Loucy (cell line): ENCODE measurements around the gene TFB1M.
"Not testable (repeated sequence)": the region's sequence is repeated elsewhere in the genome, so short reads cannot be mapped to it uniquely, and the experiment has no call there.

ENCODE experiments used
- H2AFZ ChIP-seq: fragments of 200-600 bp; sonication (generic); 2 replicates; pipeline ENCODE4 v1.6.0; 2016; ENCODE audit warnings: antibody characterized with exemption, mild to moderate bottlenecking, low read length, moderate library complexity
- H3F3A ChIP-seq: fragments of 200-600 bp; 2 replicates; pipeline ENCODE4 v1.6.0; 2016; ENCODE audit warnings: antibody characterized with exemption, low read depth, mild to moderate bottlenecking
- H3K27me3 ChIP-seq: fragments of 200-600 bp; sonication (generic); 2 replicates; pipeline ENCODE4 v1.6.1; 2014; ENCODE audit warnings: low read length, mild to moderate bottlenecking; ENCODE audit not compliant: insufficient read depth, poor library complexity, severe bottlenecking
- H3K36me3 ChIP-seq: fragments of 200-600 bp; sonication (generic); 2 replicates; pipeline ENCODE4 v1.6.1; 2016; ENCODE audit warnings: low read length; ENCODE audit not compliant: insufficient read depth
- H3K4me1 ChIP-seq: fragments of 200-600 bp; sonication (generic); 2 replicates; pipeline ENCODE4 v1.5.1; 2014; ENCODE audit warnings: low read length, mild to moderate bottlenecking; ENCODE audit not compliant: insufficient read depth, poor library complexity, severe bottlenecking
- H3K4me2 ChIP-seq: fragments of 200-600 bp; sonication (generic); 2 replicates; pipeline ENCODE4 v1.6.0; 2014; ENCODE audit warnings: antibody characterized with exemption, low read length, low read depth, mild to moderate bottlenecking; ENCODE audit not compliant: poor library complexity, severe bottlenecking
- H3K4me3 ChIP-seq: fragments of 200-600 bp; sonication (generic); 2 replicates; pipeline ENCODE4 v1.5.1; 2014; ENCODE audit warnings: low read length, mild to moderate bottlenecking, mixed read lengths; ENCODE audit not compliant: poor library complexity, severe bottlenecking
- H3K79me2 ChIP-seq: fragments of 200-600 bp; sonication (generic); 2 replicates; pipeline ENCODE4 v1.6.1; 2014; ENCODE audit warnings: low read length; ENCODE audit not compliant: insufficient read depth
- H3K9ac ChIP-seq: fragments of 200-600 bp; sonication (generic); 2 replicates; pipeline ENCODE4 v1.6.0; 2014; ENCODE audit warnings: mild to moderate bottlenecking, low read depth, low read length, moderate library complexity; ENCODE audit not compliant: poor library complexity, severe bottlenecking
- H3K9me2 ChIP-seq: fragments of 200-600 bp; sonication (generic); replicated peaks from 2 replicates; pipeline ENCODE4 v1.6.1; 2016; ENCODE audit warnings: low read depth, low read length, mixed read lengths
- H3K9me3 ChIP-seq: fragments of 200-600 bp; sonication (generic); 2 replicates; pipeline ENCODE4 v1.6.1; 2014; ENCODE audit warnings: mild to moderate bottlenecking, antibody characterized with exemption, low read length, low read depth; ENCODE audit not compliant: insufficient read depth
- H4K20me1 ChIP-seq: fragments of 200-600 bp; sonication (generic); 2 replicates; pipeline ENCODE4 v1.6.0; 2014; ENCODE audit warnings: antibody characterized with exemption, low read length, mild to moderate bottlenecking; ENCODE audit not compliant: insufficient read depth, poor library complexity, severe bottlenecking
- CTCF ChIP-seq: fragments of 200-600 bp; sonication (generic); conservative IDR thresholded peaks from 2 replicates; pipeline ENCODE4 v1.5.1; 2014; ENCODE audit warnings: mild to moderate bottlenecking, antibody characterized with exemption, low read length
- EZH2phosphoT487 ChIP-seq: fragments of 200-600 bp; IDR thresholded peaks from 2 replicates; pipeline ENCODE4 v1.6.1; 2018; ENCODE audit warnings: antibody characterized with exemption, mild to moderate bottlenecking, moderate library complexity, borderline replicate concordance

TFB1M gene

DNA sequence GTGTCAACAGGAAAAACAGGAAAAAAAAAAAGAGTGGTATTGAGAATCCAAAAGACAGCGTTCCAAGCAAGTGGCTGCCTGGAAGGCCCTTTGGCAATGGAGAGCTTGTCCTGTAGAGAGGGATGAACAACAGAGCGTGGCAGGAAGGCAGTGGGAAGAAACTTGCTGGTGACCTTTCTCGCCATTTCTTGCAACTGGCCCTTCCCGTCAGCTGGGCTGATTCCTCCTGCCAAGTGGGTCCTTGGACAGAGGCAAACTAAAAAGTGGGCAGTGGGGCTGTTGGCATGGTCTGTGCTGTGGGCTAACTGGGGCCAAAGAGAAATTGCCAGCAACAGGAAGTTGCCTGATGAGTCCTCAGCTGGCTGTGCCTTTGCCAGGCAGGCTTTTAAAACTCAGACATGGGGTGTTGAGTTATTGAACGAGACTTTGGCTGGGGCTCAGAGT lies 94.4 kb downstream of the TFB1M start:
- Histone ChIP-seq H4K20me1 (no peaks in the 10 kb centered on the region), H3F3A (no peaks in the 10 kb centered on the region), H3K9me2 (no peaks in the 10 kb centered on the region), H2AFZ (no peak overlapping the region), H3K27me3 (no peaks in the 10 kb centered on the region), H3K4me3 (no peak overlapping the region), H3K4me1 (no peaks in the 10 kb centered on the region), H3K4me2 (no peak overlapping the region), H3K36me3 (no peaks in the 10 kb centered on the region), H3K79me2 (no peaks in the 10 kb centered on the region), H3K9ac (no peak overlapping the region), H3K9me3 (no peaks in the 10 kb centered on the region)
- TF ChIP-seq EZH2phosphoT487: no peak
- TF ChIP-seq CTCF: no peak

GRCh38 chr6:155219299-155219698 lies 95.0 kb downstream of the TFB1M start:
- Histone ChIP-seq H3K36me3 (no peaks in the 10 kb centered on the region), H3K4me1 (no peaks in the 10 kb centered on the region), H2AFZ (no peak overlapping the region), H3K9me2 (no peaks in the 10 kb centered on the region), H3K79me2 (no peaks in the 10 kb centered on the region), H3K4me2 (no peak overlapping the region), H4K20me1 (no peaks in the 10 kb centered on the region), H3K9ac (no peak overlapping the region), H3K9me3 (no peaks in the 10 kb centered on the region), H3F3A (no peaks in the 10 kb centered on the region), H3K4me3 (no peak overlapping the region), H3K27me3 (no peaks in the 10 kb centered on the region)
- TF ChIP-seq CTCF (no peak), EZH2phosphoT487 (no peak)

GRCh38 chr6:155218711-155219110 lies 95.6 kb downstream of the TFB1M start:
- not testable (repeated sequence) for H3K9me3 ChIP-seq, H4K20me1 ChIP-seq, H3K9ac ChIP-seq, H3K4me3 ChIP-seq, H3K9me2 ChIP-seq, H3K4me1 ChIP-seq, H2AFZ ChIP-seq, H3K4me2 ChIP-seq, H3K36me3 ChIP-seq, H3F3A ChIP-seq, H3K79me2 ChIP-seq, H3K27me3 ChIP-seq

- H3K9ac ChIP-seq: no peak overlapping the region
- no peak for TF ChIP-seq CTCF
- TF ChIP-seq EZH2phosphoT487: no peak
- H3K4me2 ChIP-seq: no peak overlapping the region
Measured at GRCh38 chr6:155216312-155217046, 97.8 kb downstream of the TFB1M start.

More at GRCh38 chr6:155216312-155217046, 97.8 kb downstream of the TFB1M start:
- Histone ChIP-seq H3K79me2 (no peaks in the 10 kb centered on the region), H3K27me3 (no peaks in the 10 kb centered on the region), H3K4me3 (no peak overlapping the region), H3K36me3 (no peaks in the 10 kb centered on the region), H3K4me1 (no peaks in the 10 kb centered on the region), H2AFZ (no peak overlapping the region), H3K9me3 (no peaks in the 10 kb centered on the region), H4K20me1 (no peaks in the 10 kb centered on the region), H3F3A (no peaks in the 10 kb centered on the region), H3K9me2 (no peaks in the 10 kb centered on the region)
